Stimulated activated CD4-positive, alpha-beta T cell treated with anti-CD3 and anti-CD28 coated beads, Interleukin-1b, Interleukin-23, amount 100 ng/mL, for 4 hours (primary cell): Measurements from ENCODE around the gene PSKH1.
"Not testable (repeated sequence)": the region's sequence is repeated elsewhere in the genome, so short reads cannot be mapped to it uniquely, and the experiment has no call there.

Source experiments
- DNase-seq, 2 donors: peaks; one replicate each; pipeline ENCODE4 v3.0.0-alpha.2; 2020; ENCODE audit warnings: low read depth in 2 of 2

Gene PSKH1

DNA sequence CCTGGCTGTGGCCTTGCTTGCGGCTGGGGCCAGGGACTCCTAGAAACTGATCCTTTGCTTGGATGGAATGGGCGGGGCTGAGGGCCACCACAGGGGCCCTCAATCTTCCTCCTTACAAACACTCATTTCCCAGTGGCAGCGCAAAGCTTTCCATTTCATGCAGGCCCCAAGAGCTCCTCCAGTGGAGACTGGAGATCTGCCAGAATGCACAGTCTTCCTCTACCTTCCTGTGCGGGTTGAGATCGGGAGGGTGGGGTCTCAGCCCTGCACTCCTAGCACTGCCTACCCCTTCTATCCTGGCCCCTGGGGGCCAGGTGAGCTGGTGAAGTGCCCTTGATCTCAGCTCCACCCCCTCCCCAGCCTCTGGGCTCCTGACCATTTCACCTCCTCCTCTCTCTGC lies 6.7 kb upstream of the PSKH1 start:
- DNase-seq = no peak

DNA sequence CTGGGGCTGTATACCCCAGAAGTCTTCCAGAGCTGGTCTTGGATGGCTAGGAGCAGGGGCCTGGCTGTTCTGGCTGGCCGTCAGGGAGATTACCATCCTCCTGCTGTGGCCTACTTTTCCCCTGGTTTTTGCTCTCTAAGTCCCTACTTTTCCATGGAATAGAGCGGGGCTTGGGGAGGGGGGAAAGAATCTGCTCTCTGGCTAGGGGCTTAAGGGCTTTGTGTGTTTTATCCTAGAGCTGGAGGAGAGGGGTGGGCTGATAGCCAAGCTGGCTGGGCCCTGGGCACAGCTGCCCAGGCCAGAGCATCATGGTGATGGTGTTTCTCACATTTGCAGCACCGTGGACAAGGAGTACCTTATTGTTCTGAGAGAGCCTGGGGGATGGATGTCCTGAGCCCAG lies 4.7 kb upstream of the PSKH1 start:
- no peak for DNase-seq

DNA sequence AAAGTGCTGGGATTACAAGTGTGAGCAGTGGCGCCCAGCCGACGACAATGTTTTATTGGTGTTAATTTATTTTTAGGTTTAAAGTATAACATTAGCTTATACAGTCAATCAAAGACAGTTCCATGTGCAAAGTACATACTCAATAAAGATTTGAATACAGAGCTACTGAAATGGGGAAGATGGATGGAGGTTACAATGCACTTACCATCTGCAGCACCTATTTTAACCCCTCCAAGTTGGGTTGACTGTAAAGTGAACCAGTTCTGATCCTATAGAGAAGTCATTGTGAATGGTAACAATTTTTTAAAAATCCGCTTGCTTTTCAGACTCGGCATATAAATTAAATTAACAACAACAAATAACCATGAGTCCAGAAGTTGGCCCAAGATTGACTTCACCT lies 679 bp upstream of the PSKH1 start:
- no peak for DNase-seq

DNA sequence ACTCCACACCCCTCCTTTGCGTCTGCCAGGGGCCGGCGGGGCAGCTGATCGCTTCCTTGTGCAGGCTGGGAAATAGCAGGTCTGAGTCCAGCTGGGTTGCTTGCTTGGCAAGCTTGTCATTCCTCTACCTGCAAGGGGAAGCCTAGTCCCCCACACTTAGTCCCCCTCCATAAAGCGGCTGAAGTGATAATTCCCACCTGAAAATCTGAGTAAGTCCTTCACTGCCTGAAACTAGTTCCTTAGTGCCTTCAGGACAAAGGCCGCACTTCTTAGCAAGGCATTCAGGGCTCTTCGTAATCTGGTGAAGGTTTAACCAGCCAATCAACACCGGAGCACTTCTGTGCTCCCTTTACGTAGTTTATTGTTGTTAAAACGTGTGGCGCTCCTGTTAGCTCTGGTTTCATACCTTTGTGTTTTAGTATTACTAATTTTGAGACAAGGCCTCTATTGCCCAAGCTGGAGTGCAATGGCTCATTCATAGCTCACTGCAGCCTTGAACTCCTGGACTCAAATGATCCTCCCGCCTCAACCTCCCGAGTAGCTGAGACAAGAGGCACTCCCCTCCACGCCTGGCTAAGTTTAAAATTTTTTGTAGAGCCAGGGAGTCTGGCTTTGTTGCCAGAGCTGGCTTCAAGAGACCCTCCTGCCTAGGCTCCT lies 817 bp downstream of the PSKH1 start:
- no peak for DNase-seq

DNA sequence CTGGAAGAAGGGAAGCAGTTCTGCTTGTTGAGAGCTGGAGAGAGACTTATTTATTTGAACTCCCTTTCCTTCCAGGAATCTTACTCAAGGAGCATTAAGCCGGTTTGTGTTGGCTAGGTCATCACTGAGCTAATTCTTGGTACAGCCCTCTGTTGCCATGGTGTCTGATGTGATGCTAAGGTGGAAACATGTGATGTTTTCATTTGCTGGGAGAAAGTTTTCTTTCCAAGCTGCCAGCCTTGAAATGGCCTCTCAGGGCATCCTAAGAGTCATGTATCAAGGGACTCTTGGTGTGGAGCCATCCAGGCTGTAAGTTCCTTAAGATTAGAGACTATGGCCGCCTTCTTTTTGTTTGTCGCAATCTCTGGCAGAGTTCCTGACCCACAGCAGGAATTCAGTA lies 4.2 kb downstream of the PSKH1 start:
- DNase-seq = no peak

DNA sequence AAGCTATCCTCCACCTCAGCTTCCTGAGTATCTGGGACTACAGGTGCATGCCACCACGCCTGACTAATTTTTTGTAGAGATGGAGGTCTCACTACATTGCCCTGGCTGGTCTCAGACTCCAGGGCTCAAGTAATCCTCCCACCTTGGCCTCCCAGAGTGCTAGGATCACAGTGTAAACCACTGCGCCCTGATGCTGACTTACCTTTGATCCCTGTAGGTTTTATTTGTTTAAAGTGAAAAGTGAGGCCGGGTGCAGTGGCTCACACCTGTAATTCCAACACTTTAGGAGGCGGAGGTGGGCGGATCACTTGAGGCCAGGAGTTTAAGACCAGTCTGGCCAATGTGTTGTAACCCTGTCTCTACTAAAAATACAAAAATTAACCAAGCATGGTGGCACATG lies 8.7 kb downstream of the PSKH1 start:
- DNase-seq = no peak

DNA sequence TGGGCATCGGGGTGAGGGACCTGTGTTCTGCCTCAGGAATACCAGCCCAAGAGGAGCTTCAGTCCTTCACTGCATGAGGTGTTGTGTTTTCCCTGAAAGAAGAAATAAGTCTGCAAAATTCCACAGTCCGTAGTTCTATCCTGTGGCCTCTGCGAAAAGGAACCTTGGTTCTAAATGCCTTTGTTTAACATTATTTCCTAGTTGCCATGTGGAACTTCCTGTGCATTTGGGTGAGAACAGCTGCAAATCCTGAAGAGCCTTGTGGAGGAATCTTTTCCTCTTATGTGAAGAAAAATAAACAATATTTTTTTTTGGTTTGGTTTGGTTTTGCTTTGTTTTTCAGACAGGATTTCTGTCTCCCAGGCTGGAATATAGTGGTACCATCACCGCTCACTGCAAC lies 9.8 kb downstream of the PSKH1 start:
- no peak for DNase-seq

DNA sequence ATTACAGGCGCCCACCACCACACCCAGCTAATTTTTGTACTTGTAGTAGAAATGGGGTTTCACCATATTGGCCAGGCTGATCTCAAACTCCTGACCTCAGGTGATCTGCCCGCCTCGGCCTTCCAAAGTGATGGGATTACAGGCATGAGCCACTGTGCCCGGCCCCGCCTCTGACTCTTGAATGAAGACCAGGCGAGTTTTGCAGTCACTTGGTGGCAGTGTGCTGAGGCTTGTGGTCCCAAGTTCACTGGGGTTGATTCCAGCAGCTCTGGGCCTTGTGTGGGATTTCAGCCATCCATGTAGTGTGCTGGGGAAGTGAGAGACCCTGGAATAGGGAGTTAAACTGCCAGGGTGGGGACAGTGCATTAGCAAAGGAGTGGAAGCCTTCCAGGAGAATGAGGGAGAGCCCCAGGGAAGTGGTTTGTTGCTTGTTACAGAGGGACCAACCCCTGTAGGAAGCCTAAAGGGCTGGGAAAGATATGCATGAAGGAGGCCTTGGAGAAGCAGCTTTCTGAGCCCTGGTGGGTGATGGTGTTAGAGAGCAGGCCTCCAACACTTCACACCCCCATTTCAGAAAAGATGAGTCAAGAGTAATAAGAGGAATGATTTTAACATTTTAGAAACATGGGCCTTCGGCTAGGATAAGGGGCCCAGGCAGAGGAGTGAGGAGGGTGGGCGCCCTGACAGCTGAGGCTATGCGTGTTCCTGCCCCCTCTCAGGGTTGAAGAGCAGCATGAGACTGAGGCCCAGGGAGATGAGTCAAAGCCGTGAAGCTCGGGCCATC lies 14.5 kb downstream of the PSKH1 start:
- no peak for DNase-seq

DNA sequence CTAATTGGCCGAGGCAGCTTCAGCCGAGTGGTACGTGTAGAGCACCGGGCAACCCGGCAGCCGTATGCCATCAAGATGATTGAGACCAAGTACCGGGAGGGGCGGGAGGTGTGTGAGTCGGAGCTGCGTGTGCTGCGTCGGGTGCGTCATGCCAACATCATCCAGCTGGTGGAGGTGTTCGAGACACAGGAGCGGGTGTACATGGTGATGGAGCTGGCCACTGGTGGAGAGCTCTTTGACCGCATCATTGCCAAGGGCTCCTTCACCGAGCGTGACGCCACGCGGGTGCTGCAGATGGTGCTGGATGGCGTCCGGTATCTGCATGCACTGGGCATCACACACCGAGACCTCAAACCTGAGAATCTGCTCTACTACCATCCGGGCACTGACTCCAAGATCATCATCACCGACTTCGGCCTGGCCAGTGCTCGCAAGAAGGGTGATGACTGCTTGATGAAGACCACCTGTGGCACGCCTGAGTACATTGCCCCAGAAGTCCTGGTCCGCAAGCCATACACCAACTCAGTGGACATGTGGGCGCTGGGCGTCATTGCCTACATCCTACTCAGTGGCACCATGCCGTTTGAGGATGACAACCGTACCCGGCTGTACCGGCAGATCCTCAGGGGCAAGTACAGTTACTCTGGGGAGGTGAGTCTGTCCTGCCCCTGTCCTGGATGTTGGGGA lies 16.1 kb downstream of the PSKH1 start:
- DNase-seq = no peak

DNA sequence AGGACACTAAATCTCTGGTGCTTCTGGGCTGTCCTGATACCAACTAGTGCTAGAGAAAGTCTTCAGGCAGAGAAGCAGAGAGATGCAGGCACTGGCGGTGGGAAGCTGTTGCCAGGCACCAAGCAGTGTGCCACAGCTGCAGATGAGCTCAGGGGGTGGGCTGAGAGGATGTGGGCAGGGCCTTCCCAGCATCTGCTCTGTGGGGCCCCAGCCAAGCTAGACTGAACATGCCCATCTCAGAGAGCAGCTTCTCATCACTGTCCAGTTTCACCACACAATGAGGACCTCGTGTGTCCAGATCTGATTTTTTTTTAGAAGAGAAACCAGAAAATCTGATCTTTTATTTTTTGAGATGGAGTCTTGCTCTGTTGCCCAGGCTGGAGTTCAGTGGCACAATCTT lies 17.1 kb downstream of the PSKH1 start:
- no peak for DNase-seq

DNA sequence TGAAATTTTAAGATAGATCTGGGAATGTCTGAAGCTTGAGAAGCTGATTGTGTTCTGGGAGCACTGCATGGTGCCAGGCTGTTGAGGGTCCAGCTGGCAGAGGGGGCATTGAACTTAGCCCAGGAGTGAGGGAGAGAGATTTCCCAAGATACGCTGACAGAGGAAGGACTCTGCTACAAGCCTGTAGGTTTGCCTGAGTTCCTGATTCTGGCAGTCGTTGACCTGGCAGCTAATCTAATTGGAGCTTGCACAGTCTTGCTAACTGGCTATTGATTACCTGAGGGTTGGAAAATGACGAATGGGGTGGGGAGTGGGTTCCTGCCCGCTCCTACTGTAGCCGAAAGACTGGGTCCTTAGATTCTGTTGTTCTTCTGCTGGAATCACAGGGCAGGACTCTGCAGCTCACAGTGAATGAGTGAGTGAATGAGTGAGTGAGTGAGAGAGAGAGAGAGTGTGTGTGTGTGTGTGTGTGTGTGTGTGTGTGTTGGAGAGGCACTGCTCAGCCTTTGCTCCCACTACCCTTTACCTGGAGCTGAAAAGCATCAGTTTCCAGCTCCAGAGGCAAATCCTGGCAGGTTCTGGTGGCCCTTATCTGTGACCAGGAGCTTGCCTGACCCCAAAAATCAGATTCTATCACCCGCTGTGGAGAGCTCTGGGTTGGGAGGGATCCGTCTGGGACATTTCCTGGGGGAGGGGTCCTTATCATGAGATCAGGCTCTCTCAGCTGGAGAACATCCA lies 21.9 kb downstream of the PSKH1 start:
- DNase-seq = no peak

DNA sequence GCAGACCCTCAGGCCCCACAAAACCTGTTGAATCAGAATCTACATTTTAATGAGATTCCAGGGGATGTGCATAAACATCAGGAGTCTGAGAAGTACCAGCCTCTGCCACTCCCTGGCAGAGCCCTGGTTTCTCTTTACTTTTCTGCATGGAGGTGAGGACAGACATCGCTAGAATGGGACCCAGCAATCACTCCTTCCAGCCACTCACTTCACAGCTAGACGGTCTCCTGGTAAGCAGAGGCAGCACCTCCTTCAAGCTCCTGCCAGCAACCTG lies 22.4 kb downstream of the PSKH1 start:
- DNase-seq = not testable (repeated sequence)

DNA sequence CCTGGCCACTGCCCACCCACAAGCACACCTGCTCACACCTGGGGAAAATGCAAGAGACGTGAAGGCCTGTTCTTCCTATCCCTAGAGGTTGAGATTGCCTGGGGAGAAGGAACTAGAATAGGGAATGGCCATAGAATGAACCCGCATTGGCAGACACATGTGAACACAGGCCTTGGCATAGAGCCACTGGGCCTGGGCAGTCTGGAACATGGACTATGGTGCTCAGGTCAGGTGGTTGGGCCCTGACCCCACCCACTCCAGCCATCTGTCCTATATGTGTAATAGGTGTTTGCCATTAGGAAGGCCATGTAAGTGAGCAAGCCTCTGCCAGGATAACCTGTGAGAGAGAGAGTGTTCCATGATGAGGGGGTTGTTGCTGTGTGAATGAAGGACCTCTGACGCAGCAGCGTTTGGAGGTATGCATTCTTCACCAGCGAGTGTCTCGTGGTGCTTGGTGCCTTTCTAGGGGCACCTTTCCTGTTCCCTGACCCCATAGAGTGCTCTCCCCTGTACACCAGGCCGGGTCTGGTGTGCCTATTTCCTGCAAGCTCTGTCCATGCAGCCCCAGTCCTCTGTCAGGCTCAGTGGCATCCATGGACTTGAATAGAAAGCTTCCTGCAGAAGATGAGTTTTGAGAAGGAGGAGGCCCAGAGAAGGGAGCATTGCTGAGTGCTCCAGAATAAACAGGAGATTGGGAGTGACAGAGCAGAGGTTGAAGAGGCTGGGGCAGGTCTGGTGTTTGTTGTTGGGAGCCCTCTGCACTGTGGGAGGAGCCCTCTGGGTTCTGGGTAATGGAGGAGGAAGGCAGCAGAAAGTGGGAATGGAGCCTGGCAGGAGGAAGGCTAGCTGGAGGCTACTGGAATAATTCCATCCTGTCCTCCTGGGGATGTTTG lies 23.0 kb downstream of the PSKH1 start:
- DNase-seq = no peak

DNA sequence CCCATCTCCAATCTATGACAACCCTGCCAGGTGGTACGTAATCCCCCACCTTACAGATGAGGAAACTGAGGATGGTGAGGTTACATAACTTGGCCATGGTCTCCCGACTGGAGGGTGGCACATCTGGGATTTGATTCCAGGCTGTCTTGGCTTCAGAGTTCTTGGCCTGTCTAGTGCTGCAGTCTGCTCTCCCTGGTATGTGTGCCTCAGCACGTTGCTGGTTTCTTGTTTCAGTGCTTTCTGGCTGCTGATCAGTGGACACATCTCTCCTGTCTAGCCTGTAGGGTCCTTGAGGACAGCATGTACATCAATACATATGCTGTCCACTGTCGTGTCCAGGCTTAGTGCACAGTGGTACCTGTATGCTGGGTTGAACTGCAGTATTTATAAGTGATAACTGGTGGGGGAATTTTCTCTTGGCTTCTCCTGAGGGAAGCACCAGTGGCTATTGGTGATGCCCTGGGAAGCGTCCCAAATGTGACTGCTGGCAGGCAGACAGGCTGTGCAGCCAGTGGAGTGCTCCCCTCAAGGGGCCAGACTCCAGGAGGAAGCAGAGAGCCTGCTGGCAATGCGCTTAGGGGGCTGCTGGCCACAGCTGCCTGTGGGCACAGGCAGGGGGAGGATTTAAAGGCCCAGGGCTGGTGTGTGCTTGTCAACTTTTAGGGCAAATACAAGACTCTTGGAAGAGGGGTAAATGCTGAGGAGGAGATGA lies 24.2 kb downstream of the PSKH1 start:
- DNase-seq = no peak

DNA sequence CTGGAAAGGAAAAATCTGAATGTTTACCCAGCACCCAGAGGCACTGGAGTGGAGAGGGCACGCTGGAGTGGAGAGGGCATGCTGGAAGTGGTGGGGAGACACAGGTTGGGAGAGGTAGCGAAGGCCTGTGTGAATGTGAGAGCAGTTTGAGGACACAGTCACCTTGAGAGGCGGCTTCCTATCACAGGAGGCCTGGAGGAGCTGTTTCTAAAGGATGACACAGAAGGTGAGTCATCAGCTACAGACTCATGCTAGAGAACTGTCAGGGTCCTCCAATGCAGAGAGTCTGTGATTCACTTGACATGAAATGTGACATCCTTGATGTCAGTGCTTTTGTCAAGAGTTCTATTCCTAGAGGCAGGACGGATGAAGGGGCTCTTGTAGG lies 24.8 kb downstream of the PSKH1 start:
- DNase-seq = no peak

DNA sequence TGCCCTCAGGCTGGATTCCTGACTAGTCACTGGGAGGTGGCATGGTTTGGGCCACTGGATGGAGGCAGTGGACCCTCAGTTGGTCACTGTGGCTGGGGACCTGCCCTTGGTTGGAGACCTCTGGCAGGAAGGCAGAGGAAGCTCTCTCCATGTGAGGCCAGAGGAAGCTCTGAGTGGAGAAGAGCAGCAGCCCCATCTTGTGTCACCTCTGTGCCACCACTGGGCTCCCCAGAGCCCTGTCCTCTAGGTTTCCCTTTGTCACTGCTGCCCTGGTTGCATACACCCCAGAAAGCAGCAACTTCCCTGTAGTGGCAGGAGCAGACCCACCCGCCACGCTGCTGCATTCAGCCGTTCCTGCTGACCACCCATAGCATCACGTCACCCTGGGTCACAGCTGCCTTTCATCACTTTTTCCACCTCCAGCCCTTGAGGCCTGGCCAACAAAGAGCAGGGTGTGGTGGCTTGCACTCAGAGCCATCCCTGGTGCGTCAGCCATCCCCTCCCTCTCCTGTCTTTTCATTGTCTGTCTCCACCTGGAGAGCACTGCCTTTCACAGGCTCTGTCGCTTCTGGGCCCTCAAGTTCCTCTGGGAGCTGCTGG lies 26.7 kb downstream of the PSKH1 start:
- no peak for DNase-seq

DNA sequence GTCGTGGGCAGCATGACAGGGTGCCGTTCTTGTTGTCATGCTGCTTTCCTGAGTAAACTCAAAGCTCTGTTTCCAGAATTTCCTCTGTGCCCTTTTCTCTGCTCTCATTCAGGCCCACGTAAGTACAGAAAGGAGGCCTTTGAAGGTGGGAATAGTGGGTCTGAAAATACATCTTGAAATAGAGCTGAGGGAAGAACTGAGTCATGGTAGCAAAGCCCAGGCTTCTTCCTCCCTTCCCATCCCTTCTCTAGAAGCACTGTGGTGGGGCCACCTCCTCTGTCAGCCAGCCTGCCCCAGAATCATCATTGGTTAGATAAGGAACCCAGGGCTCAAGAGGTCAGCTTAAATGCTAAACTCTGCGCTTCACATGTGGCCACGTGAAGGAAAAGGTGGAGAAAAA lies 29.2 kb downstream of the PSKH1 start:
- no peak for DNase-seq

DNA sequence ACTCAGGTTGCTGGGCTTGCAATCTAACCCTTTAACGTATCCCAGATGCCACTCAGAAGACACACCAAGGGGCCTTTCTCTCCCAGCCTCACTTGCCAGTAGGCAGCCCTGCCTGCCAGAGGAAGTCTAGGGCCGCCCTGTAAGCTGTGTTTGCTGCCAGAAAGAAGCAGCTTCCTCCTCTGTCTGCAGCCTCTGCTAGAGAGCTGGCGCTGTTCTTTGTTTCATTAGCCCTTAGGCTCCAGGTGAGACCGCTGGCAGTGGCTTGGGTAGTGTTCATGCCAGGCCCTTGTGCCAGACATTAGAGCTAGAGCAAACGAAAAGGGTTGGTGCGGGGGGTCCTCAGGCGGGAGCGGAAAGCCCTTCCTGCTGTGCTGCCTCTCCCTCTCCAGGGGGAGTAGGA lies 29.7 kb downstream of the PSKH1 start:
- DNase-seq = no peak

DNA sequence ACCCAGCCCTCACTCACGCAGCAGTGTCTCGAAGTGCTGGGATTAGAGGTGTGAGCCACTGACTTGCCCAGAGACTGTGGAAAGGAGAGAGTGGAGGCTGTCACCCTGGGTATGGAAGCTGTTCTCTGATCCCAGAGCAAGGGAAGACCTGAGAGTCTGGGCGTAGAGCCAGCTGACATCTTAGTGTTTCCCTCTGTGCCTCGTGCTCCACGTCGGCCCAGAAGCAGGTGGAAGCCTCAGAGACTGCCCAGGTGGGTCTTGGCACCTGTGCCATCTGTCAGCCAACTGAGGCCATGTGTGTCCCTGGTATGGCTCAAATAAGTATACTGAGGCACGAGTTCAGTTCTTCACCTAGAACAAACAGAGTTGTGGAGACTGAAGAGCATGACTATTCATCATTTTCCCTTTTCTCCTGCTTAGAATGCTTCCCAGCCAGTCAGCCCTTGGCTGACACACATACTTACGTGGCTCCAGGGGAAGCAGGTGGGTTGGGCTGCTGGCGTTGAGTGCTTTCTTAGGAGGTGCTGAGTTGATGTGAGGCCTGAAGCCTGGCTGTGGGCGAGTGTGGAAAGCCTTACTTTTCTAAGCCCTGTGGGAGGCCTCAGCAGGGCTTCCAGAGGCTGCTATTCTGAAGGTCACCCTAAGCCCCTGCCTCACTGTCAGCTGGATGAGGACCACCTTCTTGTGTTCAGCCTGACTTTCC lies 30.5 kb downstream of the PSKH1 start:
- no peak for DNase-seq
